HG02852 (cell line): ENCODE results near the gene GYPC.
"Not testable (repeated sequence)": the region's sequence is repeated elsewhere in the genome, so short reads cannot be mapped to it uniquely, and the experiment has no call there.

ENCODE experiments used
- ATAC-seq: cut with Tn5 transposase; IDR thresholded peaks from one replicate; pipeline ENCODE4 v1.9.1; 2021; ENCODE audit warnings: mild to moderate bottlenecking, moderate library complexity; ENCODE audit not compliant: unreplicated experiment

Gene GYPC

DNA sequence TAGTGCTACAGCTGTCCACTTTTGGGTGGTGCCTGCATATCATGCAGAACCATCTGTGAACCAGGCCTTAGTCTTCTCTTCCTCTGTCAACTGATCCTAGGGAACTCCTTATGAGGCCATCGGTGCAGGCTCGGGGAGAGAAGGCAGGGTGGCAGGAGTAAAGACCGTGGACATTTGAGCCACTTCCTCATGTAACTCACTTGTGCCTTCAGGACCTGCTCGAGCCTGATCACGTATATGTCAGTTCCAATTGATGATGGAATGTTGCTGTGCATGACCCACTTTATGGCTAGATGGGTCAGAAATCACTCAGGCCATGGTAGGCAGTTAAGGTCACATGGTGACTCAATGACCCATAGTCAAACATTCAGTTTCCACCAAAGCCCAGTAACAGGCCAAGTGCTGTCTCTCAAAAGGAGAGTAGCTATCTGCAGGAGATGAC, 7.6 kb upstream of the GYPC start:
- ATAC-seq = not testable (repeated sequence)

DNA sequence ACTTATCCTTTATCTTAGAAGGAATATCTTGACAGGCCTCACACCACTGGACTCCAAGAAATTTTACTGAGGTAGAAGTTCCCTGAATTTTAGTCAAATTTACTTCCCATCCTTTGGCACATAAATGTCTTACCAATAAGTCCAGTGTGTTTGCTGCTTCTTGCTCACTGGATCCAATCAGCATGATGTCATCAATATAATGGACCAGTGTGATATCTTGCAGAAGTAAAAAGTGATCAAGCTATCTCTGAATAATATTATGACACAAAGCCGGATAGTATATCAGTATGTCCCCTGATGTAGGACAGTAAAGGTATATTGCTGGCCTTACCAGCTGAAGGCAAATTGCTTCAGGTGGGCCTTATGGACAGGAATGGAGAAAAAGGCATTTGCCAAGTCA, 6.9 kb upstream of the GYPC start:
- no peak for ATAC-seq

DNA sequence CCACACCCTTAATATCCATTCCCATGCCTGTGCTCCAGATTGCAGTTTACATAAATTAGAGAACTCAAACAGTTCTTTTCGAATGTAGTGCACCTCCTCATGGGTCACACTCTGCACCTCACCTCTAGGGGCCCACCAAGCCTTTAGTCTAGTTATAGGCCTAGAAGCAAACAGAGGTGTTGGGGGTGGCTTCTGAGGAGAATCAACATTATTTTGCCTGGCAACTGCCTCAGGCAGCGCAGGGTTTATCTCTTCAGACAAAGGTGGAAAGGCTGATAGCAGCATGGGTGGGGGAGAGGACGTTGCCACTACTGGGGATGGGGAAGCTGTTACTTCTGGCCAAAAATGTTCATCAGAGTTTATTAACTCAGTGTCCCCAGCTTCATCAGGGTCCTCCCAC, 5.0 kb upstream of the GYPC start:
- no peak for ATAC-seq

DNA sequence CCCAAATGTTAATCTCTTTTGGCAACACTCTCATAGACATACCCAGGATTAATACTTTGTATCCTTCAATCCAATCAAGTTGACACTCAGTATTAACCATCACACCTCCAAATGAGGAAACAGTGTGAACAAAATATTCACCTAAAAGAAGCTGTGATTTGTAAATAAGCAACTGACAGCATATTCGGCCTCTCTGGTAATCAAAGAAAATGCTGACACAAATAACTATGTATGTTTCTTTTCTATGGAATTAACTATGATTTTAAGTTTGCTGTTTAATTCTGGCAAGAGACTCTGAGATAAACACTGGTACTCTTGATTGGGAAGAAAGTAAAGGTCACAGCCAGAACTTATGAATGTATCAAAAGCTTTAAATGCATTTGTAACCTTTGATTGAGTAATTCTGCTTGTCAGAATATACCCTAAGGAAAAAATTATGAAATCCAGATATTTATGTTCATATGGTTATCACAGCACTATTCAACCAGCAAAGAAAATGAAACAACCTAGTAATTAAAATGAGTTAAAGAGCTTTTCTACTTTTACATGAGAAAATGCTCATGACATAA, 3.6 kb upstream of the GYPC start:
- no peak for ATAC-seq

DNA sequence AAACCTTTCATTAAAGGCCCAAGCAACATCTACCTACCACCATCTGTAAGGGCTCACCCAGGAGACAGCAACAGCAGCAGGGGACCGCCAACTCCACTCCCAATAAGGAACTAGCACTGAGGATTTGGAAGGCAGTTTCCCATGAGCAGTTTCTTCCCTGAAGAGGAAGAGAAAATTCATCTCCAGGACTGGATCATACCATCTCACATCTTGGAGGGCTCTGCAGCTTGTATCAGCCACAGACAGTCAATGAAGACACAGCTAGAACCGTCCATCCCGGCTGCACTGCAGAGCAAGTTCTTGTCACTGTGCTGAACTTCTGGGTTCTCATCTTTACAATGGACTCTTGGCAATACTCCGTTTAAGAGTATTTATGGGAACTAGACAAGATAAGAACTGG, 2.8 kb upstream of the GYPC start:
- no peak for ATAC-seq

DNA sequence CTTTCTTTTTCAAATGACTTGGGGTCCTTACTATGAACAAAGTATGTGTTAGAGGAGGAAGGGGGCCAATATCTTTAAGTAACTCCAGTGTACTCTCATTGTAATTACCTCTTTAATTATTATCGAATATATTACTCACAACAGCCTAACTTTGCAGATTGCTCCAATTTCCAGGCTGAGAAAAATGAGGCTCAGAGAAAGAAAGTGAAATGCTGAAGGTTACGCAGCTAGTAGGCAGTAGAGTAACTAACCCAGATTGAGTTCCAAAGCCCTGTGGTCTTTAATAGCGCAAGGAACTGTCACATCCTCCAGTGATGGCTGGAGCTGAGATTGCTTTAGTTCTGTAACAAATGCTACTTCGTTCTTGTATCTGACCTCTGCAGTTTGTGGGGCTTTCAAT, 2.2 kb upstream of the GYPC start:
- no peak for ATAC-seq

DNA sequence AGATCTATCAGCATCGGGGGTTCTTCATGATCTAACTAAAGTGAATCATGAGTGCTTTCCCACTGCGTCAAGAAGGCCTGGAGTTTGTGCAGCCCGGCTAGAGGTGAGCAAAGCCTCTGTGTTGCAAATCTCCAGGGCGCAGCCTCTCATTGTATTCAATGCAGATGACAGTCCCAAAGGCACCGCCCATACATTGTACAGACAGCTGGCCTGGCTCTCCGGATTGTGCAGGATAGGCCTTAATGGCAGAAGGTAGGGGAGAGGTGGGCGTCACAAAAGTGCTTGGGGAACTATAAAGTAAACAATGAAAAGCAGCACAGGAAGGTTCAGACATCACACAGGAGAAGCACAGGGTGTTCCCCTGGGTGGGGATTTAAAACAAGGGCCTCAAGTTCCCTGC, 907 bp upstream of the GYPC start:
- no peak for ATAC-seq

DNA sequence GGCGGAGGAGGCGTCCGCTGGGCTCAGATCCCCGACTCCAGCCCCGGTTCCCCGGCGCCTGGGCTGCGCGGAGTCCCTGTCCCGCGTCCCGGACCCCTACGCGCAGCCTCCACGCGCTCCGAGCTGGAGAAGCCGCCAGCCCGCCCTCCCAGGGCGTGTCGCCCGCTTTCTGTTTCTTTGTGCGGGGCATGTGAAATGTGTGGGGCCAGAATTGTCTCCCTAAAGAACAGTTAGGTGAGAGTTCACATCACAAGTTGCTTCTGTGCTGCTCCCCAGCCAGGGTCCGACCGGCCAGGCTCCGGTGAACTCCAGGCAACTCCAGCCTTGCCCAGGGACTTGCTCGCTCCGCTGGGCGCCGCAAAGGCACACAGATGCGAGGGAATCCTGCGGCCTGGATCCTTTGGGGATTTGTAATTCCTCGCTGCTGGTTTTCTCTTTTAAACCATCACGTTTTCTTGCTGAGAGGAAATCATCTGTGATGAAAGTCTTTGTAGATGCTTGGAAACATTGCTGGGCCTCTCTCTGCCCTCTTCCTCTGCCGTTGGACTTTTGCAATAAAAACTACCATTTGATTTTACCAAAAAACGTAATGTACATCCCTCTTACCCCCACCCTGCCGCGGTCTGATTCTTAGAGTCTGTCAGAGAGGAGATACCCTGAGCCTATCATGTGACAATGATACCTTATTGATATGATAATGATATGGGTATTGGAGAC, 631 bp downstream of the GYPC start:
- peak; percentile 27 for ATAC-seq

DNA sequence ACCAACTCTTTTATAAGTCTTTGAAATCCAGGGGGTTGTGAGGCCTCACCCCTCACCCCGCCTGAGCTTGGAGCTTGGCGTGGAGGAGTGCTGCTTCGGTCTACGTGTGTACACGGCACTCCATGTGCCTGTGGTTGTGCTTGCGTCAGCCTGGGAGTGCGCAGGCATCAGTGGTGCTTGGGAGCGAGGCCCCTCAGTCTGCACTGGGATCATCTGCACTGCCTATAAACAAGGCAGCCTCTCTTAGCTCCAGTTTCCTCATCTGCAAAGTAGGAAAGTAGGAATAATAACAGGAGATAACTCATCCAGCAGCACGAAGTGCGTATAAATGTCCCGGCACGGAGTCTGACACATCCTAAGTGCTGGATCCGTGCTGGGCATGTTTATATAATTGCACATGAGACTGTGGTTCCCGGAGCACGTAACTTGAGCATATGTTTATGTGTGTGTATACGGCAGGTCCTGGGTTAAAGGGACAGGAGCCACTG, 1.2 kb downstream of the GYPC start:
- ATAC-seq = peak; percentile 17

DNA sequence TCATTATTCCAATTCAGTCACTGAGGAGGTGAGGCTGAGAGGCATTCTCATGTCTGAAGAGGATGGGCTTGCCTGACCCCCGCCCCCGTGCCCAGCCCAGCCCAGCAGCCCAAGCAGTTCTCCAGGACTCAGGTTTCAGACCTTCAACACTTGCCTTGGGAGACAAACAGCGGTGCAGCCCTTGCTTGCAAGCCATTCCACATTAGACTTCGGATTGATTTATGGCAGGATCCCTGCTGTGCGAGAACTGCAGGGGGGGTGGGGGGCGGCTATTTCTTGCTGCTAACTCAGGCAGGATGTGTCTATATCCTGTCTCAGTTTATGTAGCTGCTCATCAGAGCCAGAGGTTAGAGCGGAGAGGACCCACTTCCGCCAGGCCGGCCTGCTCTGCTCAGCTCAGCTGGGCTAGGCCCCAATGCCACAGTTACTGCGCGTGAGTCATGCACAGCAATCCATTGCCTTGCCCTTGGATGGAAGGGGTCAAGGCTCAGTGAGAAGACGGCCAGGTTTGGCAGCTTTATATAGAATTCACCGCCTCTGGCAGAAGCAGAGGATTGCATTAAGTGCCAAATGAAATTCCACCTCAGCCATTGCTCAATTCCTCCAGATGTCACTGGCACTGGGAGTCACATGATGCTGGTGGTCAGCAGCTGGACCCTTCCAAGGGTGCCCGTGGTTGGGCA, 1.8 kb downstream of the GYPC start:
- peak; percentile 62 for ATAC-seq

DNA sequence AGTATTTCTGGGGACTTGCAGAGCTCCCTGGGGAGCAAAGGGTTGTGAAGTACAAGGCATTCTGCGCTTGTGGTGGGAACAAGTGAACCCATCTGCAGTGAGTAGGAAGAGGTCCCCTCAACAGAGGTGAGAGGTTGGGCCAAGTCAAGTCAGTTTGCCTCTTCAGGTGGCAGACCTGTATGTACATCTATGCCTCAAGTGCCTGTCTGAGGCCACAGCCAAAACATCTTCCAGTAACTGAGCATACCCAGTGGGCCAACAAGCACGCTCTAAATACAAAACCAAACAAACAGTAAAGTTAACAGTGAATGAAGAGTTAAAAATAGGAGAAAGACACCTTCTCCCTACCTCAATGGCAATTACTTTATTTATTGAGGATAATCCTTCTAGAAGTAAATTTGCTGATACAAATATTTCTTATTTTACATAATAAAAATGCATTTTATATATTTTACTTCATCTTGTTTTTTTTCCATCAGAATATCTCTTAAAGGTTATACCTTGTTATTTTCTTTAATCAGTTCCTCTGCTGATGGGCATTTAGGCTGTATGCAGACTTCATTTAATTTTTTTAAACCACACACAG, 2.5 kb downstream of the GYPC start:
- no peak for ATAC-seq

DNA sequence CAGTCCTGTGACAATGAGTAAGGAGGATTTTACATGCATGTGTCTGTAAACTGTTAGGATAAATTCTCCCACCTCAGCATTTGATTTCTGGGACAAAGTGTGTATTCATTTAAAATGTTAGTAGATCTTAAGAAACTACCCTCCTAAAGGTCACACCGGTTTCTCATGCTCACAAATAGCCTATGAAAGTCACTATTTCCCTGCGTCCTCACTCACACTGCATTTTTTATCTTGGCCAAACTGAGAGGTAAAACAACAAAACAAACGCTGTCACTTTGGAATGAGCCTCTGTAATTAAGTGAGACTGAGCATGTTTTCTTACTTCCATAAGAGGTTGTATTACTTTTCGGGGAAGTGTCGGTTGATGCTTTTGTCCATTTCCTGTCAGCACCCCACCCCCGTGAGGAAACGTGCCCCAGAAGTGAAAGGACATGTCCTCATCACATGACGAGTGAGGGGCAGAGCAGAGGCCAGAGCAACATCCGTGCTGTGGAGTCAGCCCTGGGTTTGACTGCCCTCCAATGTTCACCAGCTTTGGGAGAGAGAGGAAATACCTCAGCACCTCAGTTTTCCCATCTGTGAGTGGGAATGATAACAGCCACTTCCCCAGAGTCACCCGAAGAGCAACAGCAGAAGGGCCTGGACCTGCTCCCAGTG, 3.1 kb downstream of the GYPC start:
- peak; percentile 29 for ATAC-seq

DNA sequence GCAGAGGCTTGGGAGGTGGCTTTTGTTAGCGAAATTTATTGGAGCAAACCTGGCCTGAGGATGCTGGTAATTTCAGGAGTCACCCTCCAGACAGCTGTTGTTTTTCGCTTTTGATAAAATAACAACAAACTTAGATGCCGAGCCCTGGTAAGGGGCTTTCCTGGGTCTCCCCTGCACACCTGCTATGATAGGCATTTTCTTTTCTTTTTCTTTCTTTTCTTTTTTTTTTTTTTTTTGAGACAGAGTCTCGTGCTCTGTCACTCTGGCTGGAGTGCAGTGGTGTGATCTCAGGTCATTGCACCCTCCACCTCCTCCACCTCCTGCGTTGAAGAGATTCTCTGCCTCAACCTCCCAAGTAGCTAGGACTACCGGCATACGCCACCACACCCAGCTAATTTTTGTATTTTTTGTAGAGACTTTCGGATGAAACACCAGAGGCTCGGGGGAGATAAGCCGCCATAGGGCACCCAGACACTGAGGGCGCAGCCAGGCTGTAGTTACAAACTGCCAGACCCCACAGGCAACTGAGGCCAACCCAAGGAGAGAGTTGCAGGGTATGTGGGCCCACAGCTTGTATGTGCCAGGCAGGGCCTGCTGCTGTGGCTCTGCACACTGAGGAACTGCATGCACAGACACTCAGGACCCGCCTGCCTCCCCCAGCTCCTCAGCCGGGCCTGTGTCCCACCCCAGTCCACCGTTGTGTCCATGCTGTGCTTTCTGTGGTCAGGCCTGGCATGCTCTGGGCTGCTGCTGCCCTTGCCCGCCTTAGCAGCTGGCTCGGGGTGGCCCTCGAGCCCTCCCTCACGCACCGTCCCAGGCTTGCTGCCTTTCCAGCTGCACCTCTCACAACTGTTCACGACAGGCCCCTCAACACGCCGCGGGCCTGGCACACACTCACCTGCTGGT, 3.9 kb downstream of the GYPC start:
- ATAC-seq = no peak

DNA sequence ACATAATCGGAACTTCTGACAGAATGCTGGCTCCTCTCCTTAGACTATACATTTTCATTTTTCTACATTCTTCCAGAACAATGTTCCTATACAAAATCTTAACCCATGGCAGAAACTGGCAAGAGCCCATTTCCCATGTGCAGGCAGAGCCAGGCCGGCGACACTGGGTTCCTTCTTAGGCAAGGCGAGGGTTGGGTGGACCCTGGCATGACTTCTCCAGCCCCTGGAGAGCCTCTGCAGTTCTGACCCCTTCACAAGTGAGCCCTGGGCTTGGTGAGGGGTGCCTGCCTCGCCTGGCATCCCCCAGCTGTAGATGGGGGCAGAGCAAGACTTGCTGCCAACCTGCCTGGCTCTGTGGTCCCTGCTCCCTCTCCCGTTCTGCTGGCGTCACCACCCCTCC, 5.0 kb downstream of the GYPC start:
- no peak for ATAC-seq

DNA sequence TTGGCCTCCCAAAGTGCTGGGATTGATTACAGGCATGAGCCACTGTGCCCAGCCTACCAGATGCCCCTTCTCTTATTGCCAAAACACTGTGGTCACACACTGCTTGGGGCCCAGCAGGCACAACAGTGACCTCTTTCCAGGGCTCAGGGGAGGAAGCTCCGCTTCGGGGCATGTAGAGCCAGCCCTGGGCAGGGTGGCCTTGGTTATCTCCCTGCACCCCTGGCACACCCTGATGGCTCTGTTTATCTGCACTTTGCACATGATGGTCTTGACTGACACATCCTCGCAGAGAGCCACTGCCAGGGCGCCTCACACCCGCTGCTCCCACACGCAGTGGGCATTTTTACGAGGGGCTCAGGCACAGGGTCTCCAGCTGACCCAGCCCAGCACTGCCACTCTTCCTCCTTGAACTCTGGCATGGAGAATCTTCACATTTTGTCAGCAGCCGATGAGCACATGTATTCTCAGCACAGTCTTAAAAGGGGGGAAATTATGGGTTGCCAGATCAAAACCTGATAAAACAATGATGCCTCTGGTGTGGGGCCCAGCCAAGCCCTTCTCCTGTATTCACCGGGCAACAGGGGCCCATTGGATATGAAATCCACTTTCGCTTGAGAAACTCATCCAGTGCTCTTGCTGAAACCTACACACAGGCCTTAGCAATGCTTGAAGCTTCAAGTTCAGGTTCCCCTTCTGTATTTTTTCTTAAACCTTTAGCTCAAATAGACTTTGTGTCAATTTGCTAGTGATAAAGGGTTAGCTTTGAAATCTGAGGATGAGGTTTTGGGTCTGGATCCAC, 5.9 kb downstream of the GYPC start:
- no peak for ATAC-seq

DNA sequence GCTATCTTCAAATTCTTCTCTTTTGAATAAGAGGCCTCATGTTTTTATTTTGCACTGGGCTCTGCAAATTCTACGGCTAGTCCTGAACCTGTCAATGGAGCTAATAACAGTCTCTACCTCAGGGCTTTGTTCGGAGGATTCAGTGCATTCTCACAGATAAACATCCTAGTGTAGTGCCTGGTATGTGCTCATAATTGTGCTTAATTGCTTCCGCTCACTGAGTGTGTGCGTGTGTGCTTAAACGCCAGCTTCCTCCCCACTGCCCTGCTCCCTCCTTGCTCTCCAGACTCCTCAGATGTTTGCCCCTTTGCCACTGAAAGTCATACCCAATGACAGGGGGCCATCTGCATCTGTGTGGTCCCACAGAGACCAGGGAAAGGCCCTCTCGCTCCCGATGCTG, 6.7 kb downstream of the GYPC start:
- ATAC-seq = no peak

DNA sequence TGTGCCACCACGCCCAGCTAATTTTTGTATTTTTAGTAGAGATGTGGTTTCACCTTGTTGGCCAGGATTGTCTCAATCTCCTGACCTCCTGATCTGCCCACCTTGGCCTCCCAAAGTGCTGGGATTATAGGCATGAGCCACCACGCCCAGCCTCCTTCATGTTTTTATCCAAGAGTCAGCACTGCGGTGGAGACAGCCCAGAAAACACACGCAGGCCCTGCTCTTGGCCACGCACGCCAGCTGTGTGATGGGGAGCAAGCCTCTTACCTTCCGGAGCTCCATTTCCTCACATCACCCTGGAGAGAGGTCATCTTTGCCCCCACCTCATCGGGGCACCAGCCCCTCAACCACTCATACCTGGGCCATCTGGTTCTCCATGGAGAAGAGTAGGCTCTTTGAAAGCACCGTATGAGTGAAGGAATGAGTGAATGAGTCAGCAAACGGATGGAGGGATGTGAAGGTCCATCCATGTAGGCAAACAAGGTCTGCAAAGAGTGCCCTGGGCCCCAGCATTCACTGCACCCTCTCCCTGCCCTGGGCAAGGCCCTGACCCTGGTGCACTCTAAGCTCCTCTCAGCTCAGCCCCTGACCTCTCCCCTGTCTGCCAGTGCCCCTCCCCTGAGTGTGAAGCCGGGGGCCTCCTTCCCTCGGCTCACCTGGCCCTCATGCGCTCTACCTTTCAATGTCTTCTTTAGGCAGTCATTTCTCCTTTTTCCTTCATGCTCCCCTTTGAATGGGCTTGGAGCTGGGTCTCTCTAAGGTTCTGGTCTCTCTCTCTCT, 7.4 kb downstream of the GYPC start:
- no peak for ATAC-seq

DNA sequence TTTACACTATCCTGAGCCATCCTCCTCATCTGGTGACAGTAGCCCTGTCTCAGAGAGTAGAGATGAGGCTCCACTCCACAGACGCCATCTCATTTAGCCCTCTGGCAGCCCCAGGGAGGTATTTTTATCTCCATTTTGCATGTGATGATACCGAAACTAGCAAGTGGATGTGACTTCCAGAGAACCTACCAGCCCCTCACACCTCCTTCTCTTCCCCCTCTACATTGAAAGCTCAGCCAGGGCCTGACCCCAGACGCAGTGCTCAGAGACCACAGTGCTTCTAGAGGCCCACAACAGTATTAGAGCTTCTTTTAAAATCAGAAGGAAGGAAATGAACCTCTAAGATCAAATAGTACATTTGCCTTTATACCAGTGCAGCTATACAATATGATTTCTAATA, 8.3 kb downstream of the GYPC start:
- peak; percentile 74 for ATAC-seq

DNA sequence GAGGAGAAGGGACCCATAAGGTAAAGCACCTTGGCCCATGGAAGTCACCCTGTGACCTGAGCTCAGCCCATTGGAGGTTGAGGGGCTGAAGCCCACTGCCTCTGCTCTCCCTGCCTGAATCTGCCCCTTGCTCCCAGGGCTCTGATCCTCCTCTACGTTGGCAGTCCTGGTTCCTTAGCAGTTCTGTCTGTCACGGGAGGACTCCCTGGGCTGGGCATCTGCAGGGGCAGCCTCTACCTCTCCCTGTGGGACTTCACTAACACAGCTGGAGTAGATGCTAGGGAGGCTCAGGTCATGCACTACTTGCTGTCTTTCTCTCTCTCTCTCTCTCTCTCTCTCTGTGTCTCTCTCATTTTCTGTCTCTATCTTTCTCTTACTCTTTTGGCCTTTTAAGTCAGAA, 8.7 kb downstream of the GYPC start:
- ATAC-seq = peak; percentile 33
